SU-DHL-6 (cell line): ENCODE measurements around the gene WNT7A.

Experiments
- H2AFZ ChIP-seq: fragments of 200-600 bp; sonication (generic); 2 replicates; pipeline ENCODE4 v1.6.1; 2014; ENCODE audit warnings: low read depth, mild to moderate bottlenecking, moderate library complexity, mixed read lengths, antibody characterized with exemption, low read length; ENCODE audit not compliant: severe bottlenecking
- H3F3A ChIP-seq: fragments of 200-600 bp; shearing (Covaris generic); 2 replicates; pipeline ENCODE4 v1.6.0; 2016; ENCODE audit warnings: antibody characterized with exemption, mild to moderate bottlenecking; ENCODE audit not compliant: insufficient read depth
- H3K27ac ChIP-seq: fragments of 200-600 bp; sonication (generic); 2 replicates; pipeline ENCODE4 v1.5.1; 2016; ENCODE audit warnings: low read depth, mild to moderate bottlenecking, low read length, moderate library complexity, mixed read lengths
- H3K27me3 ChIP-seq: fragments of 200-600 bp; sonication (generic), shearing (Covaris generic); 2 replicates; pipeline ENCODE4 v1.6.0; 2014; ENCODE audit warnings: mild to moderate bottlenecking, low read length
- H3K36me3 ChIP-seq: fragments of 200-600 bp; sonication (generic); 2 replicates; pipeline ENCODE4 v1.6.1; 2014; ENCODE audit warnings: mild to moderate bottlenecking, low read length, mixed read lengths
- H3K4me2 ChIP-seq: fragments of 300-600, 200-600 bp; shearing (Covaris generic), sonication (generic); 2 replicates; pipeline ENCODE4 v1.6.0; 2014; ENCODE audit warnings: low read length, low read depth, mild to moderate bottlenecking; ENCODE audit not compliant: poor library complexity, severe bottlenecking
- H3K4me3 ChIP-seq: fragments of 200-600 bp; sonication (generic); 2 replicates; pipeline ENCODE4 v1.5.1; 2014; ENCODE audit warnings: antibody characterized with exemption, low read length, mild to moderate bottlenecking, mixed read lengths; ENCODE audit not compliant: insufficient read depth, poor library complexity, severe bottlenecking
- H3K79me2 ChIP-seq: fragments of 200-600 bp; sonication (generic); 2 replicates; pipeline ENCODE4 v1.6.1; 2014; ENCODE audit warnings: mild to moderate bottlenecking, low read length, moderate library complexity; ENCODE audit not compliant: insufficient read depth
- H3K9ac ChIP-seq: fragments of 200-600 bp; sonication (generic); 2 replicates; pipeline ENCODE4 v1.7.0; 2014; ENCODE audit warnings: mild to moderate bottlenecking, low read length
- H3K9me2 ChIP-seq: fragments of 200-600 bp; sonication (generic); replicated peaks from 2 replicates; pipeline ENCODE4 v1.6.1; 2014; ENCODE audit warnings: low read length; ENCODE audit not compliant: insufficient read depth
- H3K9me3 ChIP-seq: fragments of 200-600 bp; sonication (generic); 2 replicates; pipeline ENCODE4 v1.6.1; 2014; ENCODE audit warnings: low read length, mixed read lengths; ENCODE audit not compliant: insufficient read depth
- H4K20me1 ChIP-seq: fragments of 200-600 bp; sonication (generic); 2 replicates; pipeline ENCODE4 v1.6.1; 2014; ENCODE audit warnings: low read depth, mild to moderate bottlenecking, antibody characterized with exemption, low read length, moderate library complexity, mixed read lengths
- EZH2phosphoT487 ChIP-seq: fragments of 200-600 bp; sonication (generic), shearing (Covaris generic); conservative IDR thresholded peaks from 2 replicates; pipeline ENCODE4 v1.6.1; 2018; ENCODE audit warnings: mild to moderate bottlenecking, antibody characterized with exemption, low read length, moderate library complexity, mixed read lengths
- TF ChIP-seq, protein P1 (sequence below): fragments of 200-600 bp; sonication (generic); IDR thresholded peaks from one replicate; pipeline ENCODE4 v1.5.1; 2017; ENCODE audit warnings: antibody characterized with exemption, mild to moderate bottlenecking, low read length, moderate library complexity; ENCODE audit not compliant: insufficient read depth, poor library complexity, severe bottlenecking

Gene WNT7A

DNA sequence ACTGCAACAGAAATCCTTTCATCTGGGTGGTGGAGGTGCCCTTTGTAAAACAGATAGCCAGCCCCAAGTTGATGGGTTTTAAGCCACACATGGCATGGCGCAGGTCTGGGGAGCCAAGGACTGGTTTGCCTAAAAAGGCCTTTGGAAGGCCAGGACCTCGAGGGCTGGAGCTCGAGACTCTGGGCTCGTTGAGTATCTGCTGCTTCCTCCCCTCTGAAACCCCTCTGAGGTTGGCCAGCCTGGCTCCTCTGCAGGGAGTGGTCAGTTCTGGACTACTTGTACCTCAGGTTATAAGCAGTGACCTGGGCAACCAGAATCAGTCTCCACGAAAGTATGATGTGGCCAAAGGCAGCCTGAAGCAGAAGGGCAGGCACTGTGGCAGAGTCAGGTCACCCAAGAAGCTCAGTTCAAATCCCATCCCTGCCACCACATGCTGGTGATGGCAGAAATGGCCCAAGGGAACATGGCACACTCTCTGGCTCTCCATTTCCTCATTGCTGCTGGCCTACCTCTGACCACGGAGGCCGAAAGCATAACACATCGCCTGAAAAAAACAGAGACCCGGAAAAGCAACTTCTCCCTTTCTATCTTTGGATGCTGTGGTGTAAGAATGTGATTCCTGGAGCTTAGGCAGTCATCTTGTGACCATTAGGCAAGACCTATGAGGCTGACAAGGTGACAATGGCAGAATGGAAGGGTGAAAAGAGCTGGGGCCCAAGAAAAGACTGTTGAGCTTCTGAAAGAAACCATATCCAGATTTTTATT, 51.2 kb downstream of the WNT7A start:
- no peak overlapping the region for H2AFZ ChIP-seq
- no peaks in the 10 kb centered on the region for H3F3A ChIP-seq
- H3K9ac ChIP-seq = no peak overlapping the region
- no peaks in the 10 kb centered on the region for H3K27me3 ChIP-seq
- no peak overlapping the region for H3K27ac ChIP-seq
- no peaks in the 10 kb centered on the region for H3K36me3 ChIP-seq
- no peak overlapping the region for H3K4me3 ChIP-seq
- no peaks in the 10 kb centered on the region for H3K9me3 ChIP-seq
- H3K79me2 ChIP-seq = no peaks in the 10 kb centered on the region
- no peak overlapping the region for H3K4me2 ChIP-seq
- no peaks in the 10 kb centered on the region for H4K20me1 ChIP-seq
- no peaks in the 10 kb centered on the region for H3K9me2 ChIP-seq
- TF ChIP-seq, protein P1, sequence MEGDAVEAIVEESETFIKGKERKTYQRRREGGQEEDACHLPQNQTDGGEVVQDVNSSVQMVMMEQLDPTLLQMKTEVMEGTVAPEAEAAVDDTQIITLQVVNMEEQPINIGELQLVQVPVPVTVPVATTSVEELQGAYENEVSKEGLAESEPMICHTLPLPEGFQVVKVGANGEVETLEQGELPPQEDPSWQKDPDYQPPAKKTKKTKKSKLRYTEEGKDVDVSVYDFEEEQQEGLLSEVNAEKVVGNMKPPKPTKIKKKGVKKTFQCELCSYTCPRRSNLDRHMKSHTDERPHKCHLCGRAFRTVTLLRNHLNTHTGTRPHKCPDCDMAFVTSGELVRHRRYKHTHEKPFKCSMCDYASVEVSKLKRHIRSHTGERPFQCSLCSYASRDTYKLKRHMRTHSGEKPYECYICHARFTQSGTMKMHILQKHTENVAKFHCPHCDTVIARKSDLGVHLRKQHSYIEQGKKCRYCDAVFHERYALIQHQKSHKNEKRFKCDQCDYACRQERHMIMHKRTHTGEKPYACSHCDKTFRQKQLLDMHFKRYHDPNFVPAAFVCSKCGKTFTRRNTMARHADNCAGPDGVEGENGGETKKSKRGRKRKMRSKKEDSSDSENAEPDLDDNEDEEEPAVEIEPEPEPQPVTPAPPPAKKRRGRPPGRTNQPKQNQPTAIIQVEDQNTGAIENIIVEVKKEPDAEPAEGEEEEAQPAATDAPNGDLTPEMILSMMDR = no peak
- no peak for TF ChIP-seq EZH2phosphoT487

DNA sequence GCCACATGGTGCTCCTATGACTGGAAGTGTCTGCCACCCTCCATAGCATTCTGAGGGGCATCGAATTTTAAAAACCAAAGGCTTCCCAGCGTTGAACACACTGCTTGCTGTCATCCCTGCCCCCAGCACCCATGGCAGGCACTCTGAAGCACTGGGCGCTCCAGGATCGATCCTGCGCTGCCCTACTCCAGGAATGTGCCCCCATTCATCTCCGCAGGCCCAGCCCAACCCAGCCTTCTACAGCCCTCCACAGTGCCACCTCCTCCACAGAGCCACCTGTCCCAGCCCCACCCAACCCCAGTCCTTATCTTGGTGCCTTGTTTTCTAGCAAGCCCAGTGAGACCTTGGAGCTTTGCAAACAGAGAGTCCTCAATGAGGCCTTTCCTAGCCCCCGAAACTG, 52.2 kb downstream of the WNT7A start:
- Histone ChIP-seq H3K9ac (no peak overlapping the region), H3K4me2 (no peak overlapping the region), H3K9me3 (no peaks in the 10 kb centered on the region), H2AFZ (no peak overlapping the region), H3K27me3 (no peaks in the 10 kb centered on the region), H3F3A (no peaks in the 10 kb centered on the region), H3K27ac (no peak overlapping the region), H3K36me3 (no peaks in the 10 kb centered on the region), H3K9me2 (no peaks in the 10 kb centered on the region), H3K4me3 (no peak overlapping the region), H3K79me2 (no peaks in the 10 kb centered on the region), H4K20me1 (no peaks in the 10 kb centered on the region)
- TF ChIP-seq, protein P1 = no peak
- TF ChIP-seq EZH2phosphoT487 = no peak

DNA sequence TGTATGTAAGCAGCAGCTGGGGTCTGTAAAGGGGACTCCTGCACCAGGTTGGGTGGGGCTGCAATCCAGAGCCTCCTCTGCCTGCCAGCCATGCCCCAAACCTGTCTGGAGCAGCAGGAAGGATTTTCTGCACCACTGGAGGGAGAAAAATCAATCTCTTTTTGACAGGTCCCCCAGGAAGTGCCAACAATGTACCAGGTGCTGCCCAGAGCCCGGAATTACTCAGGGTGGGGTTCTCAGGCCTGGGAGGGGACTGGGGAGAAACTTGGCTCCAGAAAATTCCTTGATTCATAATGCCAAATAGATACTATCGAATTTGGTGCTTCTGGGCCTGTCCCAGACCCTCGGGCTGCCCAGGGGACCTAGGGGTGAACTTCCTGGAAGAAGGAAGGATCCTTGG, 52.6 kb downstream of the WNT7A start:
- H3K36me3 ChIP-seq = no peaks in the 10 kb centered on the region
- no peaks in the 10 kb centered on the region for H3F3A ChIP-seq
- no peaks in the 10 kb centered on the region for H3K9me3 ChIP-seq
- H3K4me3 ChIP-seq = no peak overlapping the region
- H3K9me2 ChIP-seq = no peaks in the 10 kb centered on the region
- no peaks in the 10 kb centered on the region for H3K79me2 ChIP-seq
- H3K27ac ChIP-seq = no peak overlapping the region
- TF ChIP-seq EZH2phosphoT487 = no peak
- TF ChIP-seq, protein P1 = no peak
- no peaks in the 10 kb centered on the region for H3K27me3 ChIP-seq
- no peaks in the 10 kb centered on the region for H4K20me1 ChIP-seq
- H3K4me2 ChIP-seq = no peak overlapping the region
- no peak overlapping the region for H2AFZ ChIP-seq
- H3K9ac ChIP-seq = no peak overlapping the region
